ELR (cell line): ENCODE results near the gene PRICKLE3.
"Not testable (repeated sequence)": the region's sequence is repeated elsewhere in the genome, so short reads cannot be mapped to it uniquely, and the experiment has no call there.

ENCODE experiments used
- DNase-seq: peaks from one replicate; pipeline ENCODE4 v3.0.0-alpha.2; 2015; ENCODE audit warnings: low read depth

The PRICKLE3 gene

GRCh38 chrX:49179358-49179757 is 6.8 kb downstream of the PRICKLE3 start:
- no peak for DNase-seq

GRCh38 chrX:49178537-49178936 is 7.6 kb downstream of the PRICKLE3 start:
- no peak for DNase-seq

- DNase-seq: no peak
Measured at GRCh38 chrX:49177873-49178480, 8.2 kb downstream of the PRICKLE3 start.

GRCh38 chrX:49177338-49177833 is 8.8 kb downstream of the PRICKLE3 start:
- no peak for DNase-seq

- DNase-seq: no peak
Measured at GRCh38 chrX:49176421-49177326, 9.5 kb downstream of the PRICKLE3 start.

- DNase-seq: no peak
Measured at GRCh38 chrX:49175435-49176274, 10.5 kb downstream of the PRICKLE3 start.

GRCh38 chrX:49174723-49175122 is 11.4 kb downstream of the PRICKLE3 start:
- no peak for DNase-seq

- not testable (repeated sequence) for DNase-seq
Measured at GRCh38 chrX:49173544-49173943, 12.6 kb downstream of the PRICKLE3 start.

GRCh38 chrX:49172280-49172780 is 13.8 kb downstream of the PRICKLE3 start:
- DNase-seq: peak; percentile 82

- peak; percentile 79 for DNase-seq
Measured at GRCh38 chrX:49171752-49172279, 14.4 kb downstream of the PRICKLE3 start, which contains the start of gene PLP2. PLP2 (plus strand) TSS chrX:49171898; CDS start chrX:49172001, 103 bp downstream.

- DNase-seq: no peak
Measured at GRCh38 chrX:49167740-49168108, 18.4 kb downstream of the PRICKLE3 start.

GRCh38 chrX:49166914-49167739 is 19.0 kb downstream of the PRICKLE3 start:
- peak; percentile 77 for DNase-seq

- peak; percentile 85 for DNase-seq
Measured at GRCh38 chrX:49165901-49166881, 20.0 kb downstream of the PRICKLE3 start.

- no peak for DNase-seq
Measured at GRCh38 chrX:49164589-49165360, 21.4 kb downstream of the PRICKLE3 start.

GRCh38 chrX:49163555-49164419 is 22.4 kb downstream of the PRICKLE3 start:
- DNase-seq: peak; percentile 83

GRCh38 chrX:49162620-49163019 is 23.6 kb downstream of the PRICKLE3 start, which contains the start of gene MAGIX:
MAGIX (plus strand) TSS chrX:49162758; CDS start chrX:49162890, 132 bp downstream.
- no peak for DNase-seq

- DNase-seq: no peak
Measured at GRCh38 chrX:49161632-49162031, 24.5 kb downstream of the PRICKLE3 start.

- no peak for DNase-seq
Measured at GRCh38 chrX:49160908-49161307, 25.3 kb downstream of the PRICKLE3 start.
